ENCODE results near the gene UNC5A. TPM values are rescaled to one million over a fixed set of nuclear protein-coding genes. Genes with fewer than 3 reads are reported as not detected.

The UNC5A gene
- total RNA-seq, 4 donors from 2014 or later = not detected

DNA sequence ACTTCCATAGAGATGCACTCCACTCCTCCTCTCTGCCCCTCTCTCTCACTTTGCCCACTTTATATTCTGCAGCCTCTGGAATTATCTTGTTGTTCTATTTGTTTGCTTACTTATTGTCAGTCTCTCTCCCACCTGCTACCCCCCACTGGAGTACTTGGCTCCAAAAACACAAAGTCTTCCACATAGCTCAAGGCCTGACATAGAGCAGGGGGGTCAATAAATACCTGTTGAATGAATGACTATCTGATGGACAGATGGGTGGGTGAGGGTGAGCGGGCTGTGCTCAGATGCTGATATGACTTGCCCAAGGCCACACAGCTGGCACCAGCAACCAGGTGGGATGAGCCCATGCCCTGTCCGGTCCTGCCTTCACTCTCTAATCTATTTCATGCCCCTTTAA, 13.4 kb upstream of the UNC5A start:
- 63% methylated on average over 2 of the region's 2 CpGs for WGBS
- Histone ChIP-seq H3K9me3 (no peaks in the 10 kb centered on the region), H3K4me1 (peaks cover 8% of the 10 kb centered on the region), H3K27ac (no peak overlapping the region), H3K4me3 (no peak overlapping the region), H3K36me3 (no peaks in the 10 kb centered on the region), H3K27me3 (peaks cover 79% of the 10 kb centered on the region)
- DNase-seq (ENCODE audit: low spot score in 2 of 2) = no peak
- TF ChIP-seq POLR2AphosphoS5 (IDR thresholded peaks at IDR 0.05) (no peak), POLR2A (IDR thresholded peaks at IDR 0.05) (no peak), EP300 (IDR thresholded peaks at IDR 0.05) (no peak)
- TF ChIP-seq, protein P1, sequence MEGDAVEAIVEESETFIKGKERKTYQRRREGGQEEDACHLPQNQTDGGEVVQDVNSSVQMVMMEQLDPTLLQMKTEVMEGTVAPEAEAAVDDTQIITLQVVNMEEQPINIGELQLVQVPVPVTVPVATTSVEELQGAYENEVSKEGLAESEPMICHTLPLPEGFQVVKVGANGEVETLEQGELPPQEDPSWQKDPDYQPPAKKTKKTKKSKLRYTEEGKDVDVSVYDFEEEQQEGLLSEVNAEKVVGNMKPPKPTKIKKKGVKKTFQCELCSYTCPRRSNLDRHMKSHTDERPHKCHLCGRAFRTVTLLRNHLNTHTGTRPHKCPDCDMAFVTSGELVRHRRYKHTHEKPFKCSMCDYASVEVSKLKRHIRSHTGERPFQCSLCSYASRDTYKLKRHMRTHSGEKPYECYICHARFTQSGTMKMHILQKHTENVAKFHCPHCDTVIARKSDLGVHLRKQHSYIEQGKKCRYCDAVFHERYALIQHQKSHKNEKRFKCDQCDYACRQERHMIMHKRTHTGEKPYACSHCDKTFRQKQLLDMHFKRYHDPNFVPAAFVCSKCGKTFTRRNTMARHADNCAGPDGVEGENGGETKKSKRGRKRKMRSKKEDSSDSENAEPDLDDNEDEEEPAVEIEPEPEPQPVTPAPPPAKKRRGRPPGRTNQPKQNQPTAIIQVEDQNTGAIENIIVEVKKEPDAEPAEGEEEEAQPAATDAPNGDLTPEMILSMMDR (IDR thresholded peaks at IDR 0.05) = no peak

DNA sequence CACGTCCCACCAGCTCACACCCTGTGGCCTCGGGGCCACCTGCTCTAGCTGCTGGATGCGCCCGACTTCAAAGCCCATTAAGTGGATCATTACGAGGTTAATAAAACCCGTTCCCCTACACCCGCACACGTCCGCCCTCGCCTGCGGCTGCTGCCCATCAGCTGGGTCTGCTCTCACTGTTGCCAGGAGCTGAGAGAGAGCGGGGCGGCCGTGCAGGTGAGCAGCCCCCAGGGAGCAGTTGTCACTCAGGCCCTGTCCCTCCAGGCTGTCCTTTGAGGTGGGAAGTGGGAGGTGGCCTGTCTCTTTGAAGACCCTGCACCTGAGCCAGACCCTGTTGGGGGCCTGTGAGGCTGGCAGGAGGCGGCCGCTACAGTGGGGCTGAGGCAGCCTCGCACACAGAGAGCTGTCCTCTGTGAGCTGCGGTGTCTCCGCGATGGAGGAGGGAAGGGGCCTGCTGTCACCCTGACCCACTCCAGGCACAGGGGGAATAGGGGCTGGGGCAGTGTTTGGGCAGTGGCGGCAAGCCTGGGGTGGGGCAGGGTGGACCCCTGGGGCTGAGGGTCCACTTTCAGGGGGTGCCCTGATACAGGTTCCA, 12.8 kb upstream of the UNC5A start:
- Histone ChIP-seq H3K9me3 (no peaks in the 10 kb centered on the region), H3K4me3 (no peak overlapping the region), H3K27ac (no peak overlapping the region), H3K4me1 (peaks cover 8% of the 10 kb centered on the region), H3K36me3 (no peaks in the 10 kb centered on the region), H3K27me3 (peaks cover 79% of the 10 kb centered on the region)
- 31% methylated on average over 10 of the region's 21 CpGs for WGBS
- no peak for DNase-seq (ENCODE audit: low spot score in 2 of 2)
- TF ChIP-seq POLR2A (IDR thresholded peaks at IDR 0.05) (no peak), EP300 (IDR thresholded peaks at IDR 0.05) (no peak), POLR2AphosphoS5 (IDR thresholded peaks at IDR 0.05) (no peak)
- TF ChIP-seq, protein P1 (IDR thresholded peaks at IDR 0.05) = no peak

DNA sequence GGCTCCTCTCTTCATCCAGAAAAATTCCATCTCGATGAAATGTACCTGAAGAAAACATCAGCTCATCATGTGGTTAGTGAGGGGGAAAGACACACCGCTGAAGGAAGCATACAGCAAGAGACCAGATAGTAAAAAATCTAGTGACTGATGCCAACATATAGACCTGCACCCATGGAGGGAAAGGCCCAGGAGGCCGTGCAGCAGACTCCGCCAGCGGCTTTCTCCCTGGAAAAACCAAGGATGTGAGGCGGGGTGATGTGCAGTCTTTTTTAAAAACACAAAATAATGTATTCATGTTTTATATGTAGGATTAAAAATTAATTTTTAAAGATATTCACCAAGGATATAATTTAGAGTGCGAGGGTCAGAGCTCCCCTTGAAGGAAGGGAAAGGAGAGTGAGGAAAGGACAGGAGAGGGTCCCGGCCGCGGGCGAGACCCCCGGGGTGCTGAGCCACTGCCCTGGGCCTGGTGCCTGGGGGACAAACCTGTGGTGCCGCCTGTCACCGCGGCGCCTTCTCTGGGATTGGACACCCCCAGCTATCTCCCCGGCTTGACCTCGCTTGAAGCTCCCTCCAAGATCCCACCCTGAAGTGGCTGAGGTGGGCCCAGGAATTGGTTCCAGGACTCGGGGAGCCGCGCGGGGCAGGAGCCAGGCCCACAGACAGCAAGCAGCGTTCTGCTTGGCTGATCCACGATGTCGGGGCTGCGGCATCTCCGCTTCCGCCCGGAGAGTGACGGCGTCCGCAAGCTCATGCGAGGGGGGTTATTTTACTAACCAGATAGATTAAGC, 12.1 kb upstream of the UNC5A start:
- no peak for DNase-seq (ENCODE audit: low spot score in 2 of 2)
- no peak overlapping the region for H3K27ac ChIP-seq
- no peak overlapping the region for H3K4me3 ChIP-seq
- H3K4me1 ChIP-seq = peaks cover 6% of the 10 kb centered on the region
- H3K27me3 ChIP-seq = peaks cover 79% of the 10 kb centered on the region
- no peaks in the 10 kb centered on the region for H3K36me3 ChIP-seq
- 88% methylated on average over 29 of the region's 33 CpGs for WGBS
- no peaks in the 10 kb centered on the region for H3K9me3 ChIP-seq
- TF ChIP-seq EP300 (IDR thresholded peaks at IDR 0.05) = no peak
- no peak for TF ChIP-seq POLR2AphosphoS5 (IDR thresholded peaks at IDR 0.05)
- TF ChIP-seq POLR2A (IDR thresholded peaks at IDR 0.05) = no peak
- TF ChIP-seq, protein P1 (IDR thresholded peaks at IDR 0.05) = no peak

DNA sequence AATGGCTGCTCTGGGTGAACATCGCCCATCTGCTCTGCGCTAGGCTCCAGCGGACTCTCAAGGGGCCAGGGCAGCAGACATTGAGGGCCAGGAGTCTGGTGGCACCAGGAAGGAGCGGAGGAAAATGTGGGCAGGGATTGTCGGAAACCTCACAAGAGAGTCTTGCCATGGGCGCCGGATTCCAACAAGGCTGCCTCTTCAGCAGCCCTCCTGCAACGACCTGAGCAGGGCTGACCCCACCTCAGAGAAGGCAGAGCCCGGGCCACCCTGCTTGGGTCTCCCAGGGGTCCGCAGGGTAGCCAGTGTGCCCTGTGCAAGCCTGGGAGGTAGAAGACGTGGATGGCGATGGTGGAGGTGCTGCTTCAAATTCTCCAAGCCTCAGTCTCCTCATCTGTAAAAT, 11.4 kb upstream of the UNC5A start:
- DNase-seq (ENCODE audit: low spot score in 2 of 2) = no peak
- Histone ChIP-seq H3K4me3 (no peak overlapping the region), H3K4me1 (peaks cover 5% of the 10 kb centered on the region), H3K27me3 (peaks cover 79% of the 10 kb centered on the region), H3K9me3 (no peaks in the 10 kb centered on the region), H3K27ac (no peak overlapping the region), H3K36me3 (no peaks in the 10 kb centered on the region)
- no peak for TF ChIP-seq POLR2A (IDR thresholded peaks at IDR 0.05)
- TF ChIP-seq, protein P1 (IDR thresholded peaks at IDR 0.05) = no peak
- no peak for TF ChIP-seq POLR2AphosphoS5 (IDR thresholded peaks at IDR 0.05)
- TF ChIP-seq EP300 (IDR thresholded peaks at IDR 0.05) = no peak
- whole genome bisulfite sequencing = 89% methylated on average over 10 of the region's 12 CpGs

DNA sequence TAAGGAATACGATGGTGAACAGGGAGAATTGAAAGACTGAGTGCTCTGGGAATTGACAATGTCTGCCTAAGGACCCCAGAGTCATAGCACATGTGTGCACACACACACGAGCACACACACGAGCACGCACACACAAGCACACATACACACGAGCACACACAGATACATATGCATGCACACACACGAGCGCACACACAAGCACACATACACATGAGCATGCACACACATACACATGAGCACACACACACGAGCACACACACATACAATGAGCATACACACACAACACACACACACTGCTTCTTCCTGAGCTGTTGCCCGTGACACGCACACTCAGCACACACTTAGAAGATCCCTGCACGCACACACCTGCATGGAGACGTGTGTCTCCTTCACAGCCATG, 10.9 kb upstream of the UNC5A start:
- H3K4me1 ChIP-seq = peaks cover 5% of the 10 kb centered on the region
- no peaks in the 10 kb centered on the region for H3K36me3 ChIP-seq
- 89% methylated on average over 12 of the region's 12 CpGs for WGBS
- no peak for DNase-seq (ENCODE audit: low spot score in 2 of 2)
- no peaks in the 10 kb centered on the region for H3K9me3 ChIP-seq
- H3K4me3 ChIP-seq = no peak overlapping the region
- TF ChIP-seq POLR2AphosphoS5 (IDR thresholded peaks at IDR 0.05) = no peak
- TF ChIP-seq, protein P1 (IDR thresholded peaks at IDR 0.05) = no peak
- peaks cover 79% of the 10 kb centered on the region for H3K27me3 ChIP-seq
- H3K27ac ChIP-seq = no peak overlapping the region
